ENCODE data around the gene ARRB1.

The ARRB1 gene

GRCh38 chr11:75214411-75214821 lies 137.0 kb downstream of the ARRB1 start:
- no peak for DNase-seq

All from NCI-H1436 treated with DMSO at 0.1 percent for 48 hours (cell line).